NOMO-1 treated with DMSO at 0.1 percent for 48 hours (cell line): Measurements from ENCODE around the gene URM1.
A peak's percentile ranks its signal among the peaks of the same experiment; 100 is the strongest.
"Not testable (repeated sequence)": the region's sequence is repeated elsewhere in the genome, so short reads cannot be mapped to it uniquely, and the experiment has no call there.

ENCODE experiments used
- DNase-seq: peaks from one replicate; lab custom pipeline; 2025; ENCODE audit not compliant: unreplicated experiment; lab: John Stamatoyannopoulos, UW

The URM1 gene

GRCh38 chr9:128370752-128371629 lies at the start of gene URM1:
Gene URM1 (plus strand): TSS chr9:128371374. CDS start chr9:128371381, 7 bp downstream.
- peak; percentile 94 for DNase-seq

- no peak for DNase-seq
Measured at GRCh38 chr9:128321879-128322403, 49.2 kb upstream of the URM1 start.

- DNase-seq, result peak; percentile 96
Measured at GRCh38 chr9:128322404-128323211, 48.6 kb upstream of the URM1 start, which contains the start of the genes COQ4 and TRUB2. Gene COQ4 (plus strand): TSS chr9:128322839. CDS start chr9:128322859, 20 bp downstream. Gene TRUB2 (minus strand): TSS chr9:128322447. CDS start chr9:128322408, 39 bp downstream.

GRCh38 chr9:128323212-128323730 lies 47.9 kb upstream of the URM1 start:
- DNase-seq, result peak; percentile 17

- DNase-seq, result no peak
Measured at GRCh38 chr9:128323791-128324190, 47.4 kb upstream of the URM1 start.

DNA sequence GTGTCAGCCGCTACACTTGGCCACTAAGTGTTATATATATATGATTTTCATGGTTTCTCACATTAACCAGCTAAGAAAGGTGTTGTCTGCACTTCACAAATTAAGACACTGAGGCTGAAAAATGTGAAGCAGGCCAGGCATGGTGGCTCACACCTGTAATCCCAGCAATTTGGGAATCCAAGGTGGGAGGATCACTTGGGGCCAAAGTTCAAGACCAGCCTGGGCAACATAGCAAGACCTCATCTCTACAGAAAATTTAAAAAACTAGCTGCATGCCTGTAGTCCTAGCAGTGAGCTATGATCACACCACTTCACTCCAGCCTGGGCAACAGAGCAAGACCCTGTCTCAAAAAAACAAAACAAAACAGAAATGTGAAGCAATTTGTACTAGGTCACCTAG lies 46.8 kb upstream of the URM1 start:
- DNase-seq, result no peak

- no peak for DNase-seq
Measured at GRCh38 chr9:128325629-128326028, 45.5 kb upstream of the URM1 start.

DNA sequence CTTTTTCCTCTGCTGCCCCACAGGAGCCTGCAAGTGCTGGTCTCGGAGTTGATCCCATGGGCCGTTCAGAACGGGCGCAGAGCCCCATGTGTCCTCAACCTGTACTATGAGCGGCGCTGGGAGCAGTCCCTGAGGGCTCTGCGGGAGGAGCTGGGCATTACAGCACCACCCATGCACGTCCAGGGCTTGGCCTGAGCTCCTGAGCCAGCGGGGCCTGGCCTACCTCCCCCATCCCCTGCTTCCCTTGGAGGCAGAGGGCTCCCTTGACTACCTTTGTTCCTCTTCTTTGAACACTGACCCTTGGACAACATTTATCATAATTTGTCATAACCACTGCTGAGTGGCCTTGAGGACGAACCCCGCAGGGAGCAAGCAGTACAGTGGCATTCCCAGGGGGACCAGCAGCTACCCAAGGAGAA lies 37.7 kb upstream of the URM1 start:
- no peak for DNase-seq

GRCh38 chr9:128335161-128335560 lies 36.0 kb upstream of the URM1 start:
- DNase-seq, result no peak

DNA sequence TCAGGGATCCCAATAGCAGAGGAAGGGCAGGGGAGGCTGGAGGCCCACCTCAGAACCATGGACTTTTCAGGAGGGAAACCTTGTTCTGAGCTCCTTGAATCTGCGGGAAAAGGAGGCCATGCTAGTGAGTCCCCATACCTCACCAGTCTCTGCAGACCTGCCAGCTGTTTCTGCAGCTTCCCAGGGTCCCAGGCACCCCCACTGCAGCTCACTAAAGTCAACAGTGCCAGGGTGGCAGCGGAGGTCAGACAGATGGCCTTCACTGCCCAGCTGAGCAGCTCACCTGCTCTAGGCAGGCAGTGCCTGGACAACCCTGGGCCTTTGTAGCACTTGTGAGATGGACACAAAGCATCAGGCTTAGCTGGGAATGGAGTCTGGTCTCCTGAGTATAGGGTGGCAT lies 35.3 kb upstream of the URM1 start:
- no peak for DNase-seq

DNA sequence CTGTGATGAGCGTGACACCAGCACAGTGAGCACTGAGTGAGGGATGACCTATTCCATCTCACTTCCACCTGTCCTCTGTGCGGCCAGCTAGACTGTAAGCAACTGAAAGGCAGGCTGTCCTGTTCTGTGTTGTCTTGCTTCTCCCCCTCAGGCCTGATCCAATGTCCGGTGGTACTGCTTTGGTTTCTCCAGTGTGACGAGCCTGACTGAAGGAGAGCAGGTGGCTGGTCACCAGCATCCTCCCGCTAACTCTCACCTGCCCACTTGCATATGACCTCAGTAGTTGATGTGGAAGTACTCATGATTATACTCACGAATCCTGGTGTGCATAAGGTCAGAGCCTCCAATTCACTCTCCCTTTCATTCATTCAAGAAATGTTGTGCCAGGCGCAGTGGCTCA lies 33.2 kb upstream of the URM1 start:
- no peak for DNase-seq

- DNase-seq, result not testable (repeated sequence)
Measured at GRCh38 chr9:128338852-128339614, 32.1 kb upstream of the URM1 start.

DNA sequence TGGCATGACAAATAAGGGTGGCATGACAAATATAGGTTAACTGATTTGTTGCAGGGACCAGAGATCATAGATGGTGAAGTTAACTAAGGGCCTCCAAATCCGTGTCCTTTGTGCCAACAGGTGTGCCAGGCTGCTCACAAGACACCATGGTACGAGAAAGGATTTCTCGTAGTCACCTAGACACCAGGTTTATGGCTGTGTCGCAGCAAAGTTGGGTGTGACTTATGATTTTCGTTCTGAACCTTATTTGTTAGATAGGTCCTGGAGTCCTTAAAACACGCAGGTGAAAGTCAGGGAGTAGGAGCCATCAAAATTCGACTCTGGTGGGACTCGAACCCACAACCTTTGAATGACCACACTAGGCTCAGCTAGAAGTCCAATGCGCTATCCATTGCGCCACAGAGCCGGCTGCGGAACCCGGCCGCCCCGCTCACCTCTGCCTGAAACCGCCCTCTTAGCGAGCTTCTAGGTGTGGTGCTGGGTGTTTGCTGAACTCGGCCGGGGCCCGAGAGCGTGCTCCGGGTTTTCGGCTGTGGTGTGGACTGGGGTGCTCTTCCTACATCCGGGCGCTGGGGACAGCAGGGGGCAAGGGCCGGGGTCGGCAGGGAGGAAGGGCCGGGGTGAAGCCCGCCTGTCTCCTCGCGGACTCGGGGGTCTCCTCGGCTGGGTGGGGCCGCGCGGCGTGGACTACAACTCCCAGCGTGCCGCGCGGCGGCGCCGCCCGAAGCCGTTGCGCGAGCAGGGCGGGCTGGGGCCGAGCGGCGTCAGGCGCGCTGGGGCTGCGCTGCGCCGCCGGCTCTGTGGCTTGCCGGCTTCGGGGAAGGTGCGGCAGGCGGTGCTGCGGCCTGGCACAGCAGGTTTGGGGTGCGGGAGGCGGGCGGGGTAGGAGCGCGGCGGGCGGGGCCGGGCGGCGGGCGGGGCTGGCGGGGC lies 31.1 kb upstream of the URM1 start, which contains the start of gene SLC27A4:
Gene SLC27A4, plus strand, starts transcription at position 767 of the 930 bp plus-strand sequence. CDS start 2,606 bp downstream, outside the sequence.
- DNase-seq, result peak; percentile 60

GRCh38 chr9:128340691-128341434 lies 30.3 kb upstream of the URM1 start:
- no peak for DNase-seq

DNA sequence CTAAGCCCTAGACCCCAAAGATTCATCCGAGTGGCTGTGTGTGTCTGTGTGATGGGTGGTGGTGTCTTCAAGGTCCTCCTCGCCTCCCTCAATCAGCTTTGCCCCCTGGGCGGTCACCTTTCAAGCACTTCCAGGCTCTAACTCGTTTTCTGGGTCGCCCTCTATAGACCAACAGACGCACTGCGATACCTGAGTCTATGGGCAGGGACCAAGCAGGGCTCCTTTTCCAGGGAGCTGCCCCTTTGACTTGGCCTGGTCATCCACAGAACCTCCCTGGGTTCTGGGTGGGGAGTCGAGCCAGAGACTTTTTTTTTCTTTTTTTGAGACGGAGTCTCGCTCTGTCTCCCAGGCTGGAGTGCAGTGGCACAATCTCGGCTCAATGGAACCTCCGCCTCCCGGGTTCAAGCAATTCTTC lies 29.7 kb upstream of the URM1 start:
- DNase-seq, result peak; percentile 74

DNA sequence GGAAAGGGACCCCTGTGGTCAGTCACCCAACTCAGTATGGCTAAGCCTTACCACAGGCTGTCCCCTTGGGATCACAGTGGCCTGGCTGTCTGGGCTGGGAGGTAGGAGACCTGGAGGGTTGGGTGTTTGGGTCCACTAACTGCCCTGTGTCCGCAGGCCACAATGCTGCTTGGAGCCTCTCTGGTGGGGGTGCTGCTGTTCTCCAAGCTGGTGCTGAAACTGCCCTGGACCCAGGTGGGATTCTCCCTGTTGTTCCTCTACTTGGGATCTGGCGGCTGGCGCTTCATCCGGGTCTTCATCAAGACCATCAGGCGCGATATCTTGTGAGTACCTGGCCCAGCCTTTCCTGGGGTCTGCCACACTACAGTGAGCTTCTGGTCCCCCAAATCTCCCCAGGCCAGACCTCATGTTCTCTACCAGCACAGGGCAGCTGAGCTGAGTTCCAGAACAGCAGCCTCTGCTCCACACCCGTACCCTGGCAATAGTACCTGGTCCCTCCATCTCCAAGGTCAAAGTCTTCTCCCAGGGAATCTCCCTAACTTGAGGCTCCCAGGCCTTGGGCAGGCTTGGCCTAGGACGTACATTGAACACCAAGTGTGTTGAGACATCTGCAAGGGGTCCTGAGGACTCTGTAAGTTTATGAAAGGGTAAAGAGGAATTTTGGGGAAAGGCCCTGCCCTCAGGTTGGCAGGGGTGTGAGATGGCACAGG lies 28.0 kb upstream of the URM1 start:
- no peak for DNase-seq

DNA sequence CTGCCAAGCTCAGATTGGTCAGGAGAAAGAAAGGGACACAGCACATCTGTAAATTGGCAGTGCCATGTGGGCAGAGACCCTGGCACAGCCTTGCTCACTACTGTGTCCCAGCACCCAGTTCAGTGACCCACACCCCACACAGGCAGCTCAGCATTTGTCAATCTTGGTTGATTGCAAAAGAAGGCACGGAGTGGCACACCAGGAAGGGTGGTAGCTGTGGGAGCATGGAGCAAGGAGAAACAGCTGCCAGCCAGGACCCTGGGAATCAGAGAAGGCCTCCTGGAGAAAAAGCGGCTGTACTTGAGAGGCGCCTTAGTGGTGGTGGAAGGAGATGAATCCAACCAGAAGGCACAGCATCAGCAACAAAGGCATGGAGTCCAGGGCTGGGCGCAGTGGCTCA lies 27.3 kb upstream of the URM1 start:
- no peak for DNase-seq
